SK-N-SH (cell line): ENCODE measurements around the gene PTPRK.

Experiments used
- MXI1 ChIP-seq: IDR thresholded peaks from 2 replicates; pipeline ENCODE4 v1.6.1; 2012; ENCODE audit warnings: mild to moderate bottlenecking, low read depth, low read length, improper control_type of control experiment
- RCOR1 ChIP-seq: fragments of 150-350 bp; IDR thresholded peaks from 2 replicates; pipeline ENCODE4 v1.6.1; 2017; ENCODE audit warnings: antibody characterized with exemption, low read length
- YY1 ChIP-seq: IDR thresholded peaks from 2 replicates; pipeline ENCODE4 v1.4.0; 2012; ENCODE audit warnings: low read depth, mild to moderate bottlenecking
- TF ChIP-seq, protein P1 (sequence below): fragments of 200-600 bp; sonication (generic); IDR thresholded peaks from 2 replicates; pipeline ENCODE4 v1.6.1; 2017; ENCODE audit warnings: antibody characterized with exemption, mild to moderate bottlenecking, moderate library complexity
- TF ChIP-seq, protein P2 (sequence below): IDR thresholded peaks from 2 replicates; pipeline ENCODE4 v1.4.0; 2012; ENCODE audit warnings: low read depth

DNA sequence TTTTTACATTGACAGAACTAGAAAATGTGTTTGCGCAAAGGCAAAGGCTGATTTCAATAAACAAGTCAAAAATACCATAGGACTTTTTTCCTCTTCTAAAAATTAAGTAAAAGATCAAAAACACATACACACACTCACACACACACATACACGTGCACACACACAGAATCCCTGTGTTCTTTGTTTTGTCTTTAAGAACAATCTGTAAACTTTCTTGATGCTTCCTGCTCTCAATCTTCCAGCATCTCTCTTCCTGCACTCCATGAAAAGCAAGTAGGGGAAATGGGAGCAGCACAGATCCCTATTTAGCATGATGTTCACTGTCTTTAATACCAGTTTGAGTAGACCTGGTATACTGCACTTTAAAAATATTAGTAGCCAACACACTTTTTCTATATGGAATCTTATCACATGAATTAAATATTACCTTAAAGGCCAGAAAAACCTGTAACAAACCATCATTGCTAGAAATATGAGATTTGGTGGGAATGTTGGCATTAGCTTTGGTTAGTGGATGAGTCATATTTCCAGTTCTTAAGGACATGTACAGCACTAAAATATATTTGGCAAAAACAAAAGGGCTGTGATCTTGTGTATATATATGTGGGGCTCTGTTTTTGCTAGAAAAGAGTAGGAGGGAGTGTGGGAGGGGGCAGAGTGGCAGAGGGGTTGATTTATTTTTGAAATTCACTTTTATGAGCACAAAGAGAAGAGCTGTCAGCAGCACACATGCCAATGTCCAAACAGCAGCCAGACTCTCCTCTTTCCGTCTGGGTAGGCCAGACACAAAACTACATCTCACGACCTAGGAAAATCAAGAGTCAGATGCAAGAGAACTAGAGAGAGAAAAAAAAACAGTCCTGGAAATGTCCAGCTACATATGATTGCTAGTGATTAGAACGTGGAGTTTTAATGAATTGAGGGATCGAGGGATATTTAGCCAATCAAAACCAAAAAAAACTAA lies 4.6 kb downstream of the PTPRK start:
- TF ChIP-seq, protein P1, sequence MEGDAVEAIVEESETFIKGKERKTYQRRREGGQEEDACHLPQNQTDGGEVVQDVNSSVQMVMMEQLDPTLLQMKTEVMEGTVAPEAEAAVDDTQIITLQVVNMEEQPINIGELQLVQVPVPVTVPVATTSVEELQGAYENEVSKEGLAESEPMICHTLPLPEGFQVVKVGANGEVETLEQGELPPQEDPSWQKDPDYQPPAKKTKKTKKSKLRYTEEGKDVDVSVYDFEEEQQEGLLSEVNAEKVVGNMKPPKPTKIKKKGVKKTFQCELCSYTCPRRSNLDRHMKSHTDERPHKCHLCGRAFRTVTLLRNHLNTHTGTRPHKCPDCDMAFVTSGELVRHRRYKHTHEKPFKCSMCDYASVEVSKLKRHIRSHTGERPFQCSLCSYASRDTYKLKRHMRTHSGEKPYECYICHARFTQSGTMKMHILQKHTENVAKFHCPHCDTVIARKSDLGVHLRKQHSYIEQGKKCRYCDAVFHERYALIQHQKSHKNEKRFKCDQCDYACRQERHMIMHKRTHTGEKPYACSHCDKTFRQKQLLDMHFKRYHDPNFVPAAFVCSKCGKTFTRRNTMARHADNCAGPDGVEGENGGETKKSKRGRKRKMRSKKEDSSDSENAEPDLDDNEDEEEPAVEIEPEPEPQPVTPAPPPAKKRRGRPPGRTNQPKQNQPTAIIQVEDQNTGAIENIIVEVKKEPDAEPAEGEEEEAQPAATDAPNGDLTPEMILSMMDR: no peak
- TF ChIP-seq RCOR1 (no peak), MXI1 (no peak), YY1 (no peak)
- TF ChIP-seq, protein P2, sequence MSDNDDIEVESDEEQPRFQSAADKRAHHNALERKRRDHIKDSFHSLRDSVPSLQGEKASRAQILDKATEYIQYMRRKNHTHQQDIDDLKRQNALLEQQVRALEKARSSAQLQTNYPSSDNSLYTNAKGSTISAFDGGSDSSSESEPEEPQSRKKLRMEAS: no peak
